HG03378 (cell line): Measurements from ENCODE around the gene RPTOR.
"Not testable (repeated sequence)": the region's sequence is repeated elsewhere in the genome, so short reads cannot be mapped to it uniquely, and the experiment has no call there.

Experiments used
- ATAC-seq: cut with Tn5 transposase; IDR thresholded peaks from one replicate; pipeline ENCODE4 v1.9.1; 2021; ENCODE audit warnings: mild to moderate bottlenecking, moderate library complexity; ENCODE audit not compliant: unreplicated experiment

Gene RPTOR

DNA sequence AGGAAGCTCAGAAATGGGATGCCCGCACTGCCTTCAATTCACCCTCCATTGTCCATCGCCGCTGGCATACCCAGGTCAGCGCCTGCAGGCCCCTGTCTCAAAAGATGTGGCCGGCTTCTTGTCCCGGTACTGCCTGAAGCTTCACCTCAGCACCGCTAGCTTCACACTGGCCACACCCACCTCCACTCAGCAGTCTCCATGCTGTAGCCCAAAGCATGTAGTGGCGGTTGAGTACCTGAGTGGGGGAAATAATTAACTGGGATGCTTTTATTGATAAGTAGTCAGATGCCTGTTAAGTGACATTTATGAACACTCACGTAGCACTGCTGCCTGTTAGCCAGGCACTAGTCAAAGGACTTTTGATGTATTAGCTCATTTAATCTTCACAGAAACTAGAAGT, 143.2 kb downstream of the RPTOR start:
- ATAC-seq = no peak

- no peak for ATAC-seq
Observed at GRCh38 chr17:80689129-80689619, 144.5 kb downstream of the RPTOR start.

DNA sequence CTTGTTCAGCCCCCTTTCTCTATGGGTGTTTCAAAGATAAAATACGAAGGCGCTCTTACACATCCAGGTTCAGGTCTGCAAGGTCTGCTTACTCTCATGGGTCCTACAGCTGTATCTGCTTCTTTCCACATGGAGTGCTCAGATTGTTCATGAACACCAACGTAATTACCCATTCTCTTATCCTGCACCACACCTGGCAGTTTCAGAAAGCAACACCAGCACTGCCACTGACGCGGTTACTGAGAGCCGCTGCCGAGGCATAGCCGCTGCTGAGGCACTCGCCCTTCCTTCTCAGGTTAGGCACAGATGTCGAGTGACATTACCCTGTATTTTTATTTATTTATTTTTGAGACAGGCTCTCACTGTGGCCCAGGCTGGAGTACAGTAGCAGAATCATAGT, 147.1 kb downstream of the RPTOR start:
- no peak for ATAC-seq

- no peak for ATAC-seq
Observed at GRCh38 chr17:80692931-80693467, 148.4 kb downstream of the RPTOR start.

DNA sequence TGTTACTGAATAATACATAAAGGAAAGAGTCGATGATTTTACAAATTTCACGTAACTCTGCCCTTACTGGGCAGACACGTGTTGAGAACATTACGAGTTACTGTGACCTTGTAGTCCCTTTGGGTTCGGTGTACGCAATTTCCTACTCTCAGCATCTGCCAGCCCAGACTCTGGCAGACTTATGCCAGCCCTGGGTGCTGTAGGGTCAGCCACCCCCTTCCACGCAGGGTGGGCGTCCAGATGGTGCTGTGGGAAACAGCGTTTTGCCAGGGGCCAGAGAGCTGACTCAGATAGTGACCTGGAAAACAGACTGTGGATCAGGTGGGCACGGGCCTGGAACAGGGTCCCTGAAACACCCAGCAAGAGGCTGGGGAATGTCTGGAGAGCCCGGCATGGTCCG, 148.9 kb downstream of the RPTOR start:
- ATAC-seq = no peak

DNA sequence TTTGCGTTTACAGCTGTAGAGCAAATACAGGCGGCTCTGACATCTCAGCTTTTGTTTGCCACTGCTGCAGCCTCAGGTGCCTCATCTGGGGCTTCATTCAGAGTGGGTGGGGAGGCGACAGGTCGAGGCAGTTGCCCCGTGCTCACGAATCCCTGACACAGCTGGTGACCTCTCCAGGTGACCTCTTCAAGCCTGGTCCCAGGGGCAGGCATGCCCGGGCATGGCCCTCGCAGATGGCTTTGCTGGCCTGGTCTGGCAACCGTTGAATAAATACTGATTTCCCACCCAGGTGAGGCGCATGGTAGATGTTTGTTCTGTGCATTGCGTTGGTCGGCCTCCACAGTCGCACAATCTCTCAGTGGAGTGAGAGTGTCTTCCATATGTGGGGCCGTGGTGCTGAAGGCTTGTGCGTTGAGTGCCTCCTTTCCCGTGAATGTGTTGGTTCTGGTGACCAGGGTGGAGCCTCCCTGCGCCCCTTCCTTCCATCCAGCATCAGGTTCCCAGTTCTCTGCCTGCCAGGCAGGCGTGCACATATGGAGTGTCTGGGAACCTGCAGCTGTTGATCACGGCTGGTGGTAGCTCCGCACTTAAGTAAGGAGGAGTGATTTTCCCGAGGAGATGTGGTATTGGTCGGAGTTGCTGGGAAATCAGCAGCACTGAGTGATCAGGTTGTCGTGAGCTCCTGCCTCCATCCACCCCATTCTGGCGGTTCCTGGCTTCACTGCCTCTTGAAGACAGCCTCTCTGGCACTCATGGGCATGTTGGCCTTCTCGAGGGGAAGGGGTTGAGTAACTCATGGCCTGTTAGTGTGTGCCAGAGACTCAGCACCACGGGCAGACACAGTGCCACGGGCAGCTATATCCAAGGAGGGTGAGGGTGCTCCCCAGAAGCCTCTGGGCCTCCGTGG, 149.7 kb downstream of the RPTOR start:
- ATAC-seq = no peak

DNA sequence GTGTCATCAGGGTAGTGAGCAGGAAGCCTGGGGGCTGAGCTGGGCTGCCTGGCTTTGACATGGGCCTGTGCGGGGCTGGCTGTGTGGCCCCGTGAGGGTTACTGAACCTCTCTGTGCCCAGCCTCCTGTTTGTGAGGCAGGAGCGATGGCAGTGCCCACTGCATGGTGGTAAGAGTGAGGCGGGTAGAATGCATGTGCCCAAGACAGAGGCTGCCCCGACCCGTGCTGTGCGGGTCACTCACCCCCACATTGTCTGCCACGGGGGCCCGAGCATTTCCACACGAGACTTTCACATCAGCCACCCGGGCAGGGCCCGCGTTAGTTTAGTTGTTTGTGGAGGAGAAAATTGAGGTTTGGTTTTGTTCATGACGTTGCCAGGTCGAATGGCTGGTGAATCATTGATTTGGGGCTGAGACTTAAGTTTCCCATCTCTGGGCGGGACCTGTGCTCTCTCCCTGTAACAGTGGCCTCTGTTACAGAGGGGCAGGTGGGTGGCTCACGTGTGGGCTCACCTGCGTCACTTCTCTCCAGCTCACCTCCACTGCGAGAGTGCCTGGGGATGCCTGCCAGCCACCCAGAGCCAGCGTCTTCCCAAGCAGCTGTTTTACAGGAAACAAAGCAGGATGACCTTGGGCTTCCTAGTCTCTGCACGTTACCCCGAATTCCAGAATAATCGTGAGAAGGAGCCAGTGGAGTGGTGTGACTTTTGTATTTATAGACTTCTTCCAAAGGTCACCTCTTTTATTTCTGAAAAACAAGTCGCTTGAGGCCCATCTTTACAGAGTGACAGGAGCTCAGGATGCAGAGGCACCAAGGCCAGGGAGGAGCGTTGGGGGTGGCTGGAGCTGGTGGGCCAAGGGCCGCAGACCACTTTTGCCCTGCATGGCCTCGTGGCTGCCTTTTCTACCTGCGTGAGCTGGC, 150.6 kb downstream of the RPTOR start:
- ATAC-seq = no peak

DNA sequence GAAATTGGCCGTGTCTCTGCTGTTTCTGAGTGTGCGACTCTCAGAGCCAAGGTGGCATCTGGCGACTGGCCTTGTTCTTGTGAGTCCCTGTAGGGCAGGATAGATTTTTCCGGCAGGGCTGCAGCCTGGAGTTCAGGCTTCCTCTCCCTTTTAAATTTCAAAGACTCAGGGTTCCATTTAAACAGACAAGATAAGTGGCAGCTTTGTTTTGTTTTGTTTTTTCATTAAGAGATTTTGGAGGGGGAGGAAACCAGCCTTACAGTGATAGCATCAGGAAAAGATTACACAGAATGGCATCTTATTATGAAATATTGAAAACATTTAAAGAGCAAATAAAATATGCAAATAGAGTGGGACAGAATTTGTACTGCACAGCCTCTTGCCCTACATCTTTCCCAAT, 151.3 kb downstream of the RPTOR start:
- no peak for ATAC-seq

DNA sequence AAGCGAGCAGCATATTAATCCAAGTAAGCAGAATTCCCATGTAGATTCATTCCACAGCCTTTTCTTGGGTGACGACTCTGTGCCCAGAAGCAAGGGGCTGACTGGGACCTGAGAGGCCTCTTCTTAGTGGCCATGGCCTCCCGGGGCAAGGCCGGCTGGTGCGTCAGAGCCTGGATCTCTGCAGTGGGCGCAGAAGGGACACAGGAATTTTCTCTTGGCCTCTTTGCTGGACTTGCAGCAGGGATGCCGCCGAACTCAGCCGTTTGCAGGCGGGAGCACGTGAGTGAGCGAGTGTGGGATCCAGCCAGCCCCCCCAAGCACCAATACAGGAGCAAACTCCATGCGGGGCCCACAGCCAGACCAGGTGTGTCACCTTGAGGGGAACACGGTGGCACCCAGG, 151.8 kb downstream of the RPTOR start:
- ATAC-seq = no peak

DNA sequence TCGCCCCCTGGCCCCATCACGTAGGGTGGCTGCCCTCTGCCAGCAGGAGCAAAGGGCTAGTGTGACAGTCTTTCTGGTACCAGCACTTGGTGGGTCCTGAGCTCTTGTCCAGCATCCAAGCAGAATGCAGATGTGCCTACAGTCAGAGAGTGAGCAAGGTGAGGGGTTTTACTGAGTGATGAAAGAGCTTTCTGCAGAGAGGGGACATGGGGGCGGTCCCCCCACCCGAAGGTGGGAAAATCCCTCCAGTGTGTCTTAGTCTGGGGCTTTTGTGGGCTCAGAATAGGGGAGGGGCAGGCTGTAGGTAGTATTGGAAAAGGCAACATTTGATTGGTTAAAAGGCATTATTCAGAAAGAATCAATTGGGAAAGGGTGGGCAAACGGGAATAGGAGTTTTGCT, 152.3 kb downstream of the RPTOR start:
- no peak for ATAC-seq

GRCh38 chr17:80698297-80698696, 153.7 kb downstream of the RPTOR start:
- ATAC-seq = no peak

DNA sequence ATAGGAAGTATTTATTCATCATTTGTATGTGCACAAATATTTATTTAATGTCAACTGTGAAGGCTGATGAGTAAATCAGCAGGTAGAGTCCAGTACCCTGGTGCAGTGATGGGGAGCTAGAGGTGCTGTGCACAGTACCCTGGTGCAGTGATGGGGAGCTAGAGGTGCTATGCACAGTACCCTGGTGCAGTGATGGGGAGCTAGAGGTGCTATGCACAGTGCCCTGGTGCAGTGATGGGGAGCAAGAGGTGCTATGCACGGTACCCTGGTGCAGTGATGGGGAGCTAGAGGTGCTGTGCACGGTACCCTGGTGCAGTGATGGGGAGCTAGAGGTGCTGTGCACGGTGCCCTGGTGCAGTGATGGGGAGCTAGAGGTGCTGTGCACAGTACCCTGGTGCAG, 154.6 kb downstream of the RPTOR start:
- ATAC-seq = not testable (repeated sequence)

GRCh38 chr17:80701730-80702129, 157.1 kb downstream of the RPTOR start:
- no peak for ATAC-seq

- no peak for ATAC-seq
Observed at GRCh38 chr17:80702315-80703141, 157.9 kb downstream of the RPTOR start.

DNA sequence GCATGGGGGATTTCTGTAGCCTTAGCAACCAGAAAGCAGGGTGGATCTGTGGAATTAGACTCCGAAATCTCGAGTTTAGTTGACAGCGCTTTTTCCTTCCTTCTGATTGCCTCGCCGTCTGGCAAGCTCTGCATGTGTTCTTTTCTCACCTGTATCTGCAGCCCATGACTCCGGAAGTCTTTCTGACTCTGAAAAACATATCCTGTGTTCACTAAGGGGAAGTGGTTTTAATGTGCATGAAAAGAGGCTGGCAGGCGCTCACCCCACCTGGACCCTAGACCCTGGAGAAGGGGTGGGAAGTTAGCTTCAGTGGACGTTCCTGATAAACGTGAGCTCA, 158.5 kb downstream of the RPTOR start:
- no peak for ATAC-seq

- no peak for ATAC-seq
Observed at GRCh38 chr17:80704381-80704819, 159.8 kb downstream of the RPTOR start.

DNA sequence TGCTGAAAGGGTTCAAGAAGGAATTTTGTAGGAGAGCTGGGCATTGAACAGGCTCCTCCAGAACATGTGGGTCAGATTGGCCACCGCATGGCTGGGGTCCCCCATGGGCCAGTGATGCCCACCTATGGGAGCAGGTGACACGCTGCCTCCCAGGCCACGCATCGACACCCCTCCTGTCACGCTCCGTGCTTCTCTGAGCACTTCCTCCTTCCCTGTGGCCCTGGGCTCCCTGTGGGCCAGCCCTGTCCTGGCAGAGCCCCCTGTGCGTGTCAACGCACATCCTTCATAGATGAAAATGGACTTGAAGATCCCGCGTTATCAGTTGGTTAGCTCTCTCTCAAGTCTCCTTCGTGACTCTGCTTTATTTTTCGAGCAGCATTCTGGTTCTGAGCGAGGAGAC, 160.3 kb downstream of the RPTOR start:
- ATAC-seq = no peak

DNA sequence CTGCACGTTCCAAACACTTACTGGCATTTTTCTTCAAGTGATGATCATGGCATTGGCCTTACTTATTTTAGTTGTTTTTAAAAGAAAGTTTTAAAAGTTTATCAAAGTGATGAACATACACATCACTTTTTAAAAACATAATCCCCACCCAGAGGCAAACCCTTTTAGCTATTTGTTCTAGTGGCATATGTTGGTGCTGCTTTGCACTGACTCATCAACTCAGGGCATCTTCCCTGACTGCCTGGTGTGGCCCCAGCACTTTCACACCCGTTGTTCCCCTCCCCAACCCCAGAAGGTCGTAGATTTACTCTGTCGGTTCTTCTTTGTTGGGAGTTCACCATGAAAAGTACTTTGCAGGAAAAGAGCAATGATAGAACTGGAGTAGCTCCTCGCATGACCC, 161.3 kb downstream of the RPTOR start:
- no peak for ATAC-seq

- no peak for ATAC-seq
Observed at GRCh38 chr17:80706463-80706867, 161.8 kb downstream of the RPTOR start.

DNA sequence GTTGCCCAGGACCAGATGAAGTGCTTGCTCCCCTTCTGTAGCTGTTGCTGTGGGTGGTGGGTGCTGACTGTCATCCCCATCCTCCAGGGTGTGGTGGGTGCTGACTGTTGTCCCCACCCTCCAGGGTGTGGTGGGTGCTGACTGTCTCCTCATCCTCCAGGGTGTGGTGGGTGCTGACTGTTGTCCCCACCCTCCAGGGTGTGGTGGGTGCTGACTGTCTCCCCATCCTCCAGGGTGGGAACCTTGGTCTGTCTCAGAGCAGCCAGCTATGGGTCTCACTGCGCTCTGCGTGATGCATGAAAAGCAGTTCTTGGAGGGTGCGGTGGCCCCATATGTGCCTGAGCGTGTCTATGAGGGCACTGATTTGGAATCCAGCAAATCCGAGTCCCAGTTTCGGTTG, 163.8 kb downstream of the RPTOR start:
- ATAC-seq = no peak
